HG03159 (cell line): ENCODE measurements around the gene PTPRN2.

Experiments used
- ATAC-seq: cut with Tn5 transposase; IDR thresholded peaks from one replicate; pipeline ENCODE4 v1.9.1; 2021; ENCODE audit warnings: mild to moderate bottlenecking, moderate library complexity; ENCODE audit not compliant: unreplicated experiment

PTPRN2 gene

DNA sequence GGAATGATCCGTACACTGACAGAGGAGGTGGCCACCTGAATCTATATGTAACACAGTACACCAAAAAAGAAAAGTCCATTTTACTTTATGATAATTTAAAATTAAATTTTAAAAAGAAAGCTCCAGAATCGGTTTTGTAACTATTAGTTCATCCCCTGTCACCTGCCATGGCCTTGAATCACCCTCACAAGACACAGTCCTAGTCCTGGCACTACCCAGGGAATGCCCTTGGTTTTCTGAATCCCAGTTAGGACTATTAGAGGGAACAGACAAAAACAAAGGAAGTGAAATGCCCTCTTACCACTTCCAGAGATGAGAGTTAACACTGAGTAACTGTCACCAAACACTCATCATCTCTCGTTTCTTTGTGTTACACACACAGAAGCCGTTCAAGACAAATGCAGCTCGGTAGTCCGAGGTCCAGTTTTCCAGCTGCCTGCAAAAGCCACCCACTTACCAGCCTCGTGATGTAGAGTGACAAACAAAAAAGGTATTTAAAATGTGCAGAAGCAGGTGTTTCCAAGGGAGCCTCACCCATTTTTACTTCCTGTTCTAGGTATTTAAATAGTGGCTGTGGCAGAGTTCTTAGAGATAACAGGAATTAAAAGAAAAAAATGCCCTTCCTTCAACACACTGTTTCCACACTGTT is 6.1 kb downstream of the PTPRN2 start:
- no peak for ATAC-seq

DNA sequence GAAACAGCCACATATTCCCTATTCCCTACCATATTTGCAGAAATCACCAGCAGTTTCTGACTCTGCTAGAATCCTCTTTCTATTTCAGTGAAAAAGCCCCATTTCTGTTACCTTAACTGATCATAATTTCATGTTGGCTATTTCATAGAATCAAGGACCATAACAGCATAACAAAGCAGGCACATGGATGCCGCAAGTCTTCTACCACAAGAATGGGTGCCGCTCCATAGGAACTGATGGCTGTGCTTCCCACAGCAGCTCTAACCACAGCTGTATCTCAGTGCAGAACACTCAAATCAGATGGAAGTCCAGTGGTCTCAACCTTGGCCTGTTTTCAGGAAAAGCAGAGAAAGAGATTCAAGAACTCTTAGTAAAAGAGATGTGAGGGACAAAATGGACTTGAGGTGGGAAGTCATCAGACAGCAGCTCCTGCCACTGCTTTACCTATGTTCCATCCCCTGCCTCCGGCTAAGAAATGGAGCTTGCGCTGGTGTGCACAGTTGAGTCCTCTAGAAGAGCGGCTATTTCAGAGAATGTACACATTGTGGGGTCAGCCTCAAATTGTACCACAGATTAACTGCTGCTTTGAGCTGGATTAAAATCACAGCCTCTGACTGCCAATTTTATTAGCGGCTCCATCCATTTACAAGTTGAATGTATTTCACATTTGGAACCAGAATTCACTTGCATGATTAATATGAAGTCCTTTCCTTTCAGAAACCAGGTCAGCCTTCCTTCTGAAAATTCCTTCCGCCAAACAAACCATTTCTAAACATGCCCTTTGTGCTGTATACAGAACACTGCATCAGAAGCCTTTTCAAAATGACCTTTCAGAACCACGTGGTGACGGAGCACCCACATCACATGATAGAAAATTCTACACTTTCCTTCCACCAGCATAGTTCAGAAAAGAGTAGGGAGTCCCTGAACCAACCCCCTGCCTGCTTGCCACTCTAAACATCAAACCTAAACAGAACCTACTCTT is 7.7 kb downstream of the PTPRN2 start:
- no peak for ATAC-seq

DNA sequence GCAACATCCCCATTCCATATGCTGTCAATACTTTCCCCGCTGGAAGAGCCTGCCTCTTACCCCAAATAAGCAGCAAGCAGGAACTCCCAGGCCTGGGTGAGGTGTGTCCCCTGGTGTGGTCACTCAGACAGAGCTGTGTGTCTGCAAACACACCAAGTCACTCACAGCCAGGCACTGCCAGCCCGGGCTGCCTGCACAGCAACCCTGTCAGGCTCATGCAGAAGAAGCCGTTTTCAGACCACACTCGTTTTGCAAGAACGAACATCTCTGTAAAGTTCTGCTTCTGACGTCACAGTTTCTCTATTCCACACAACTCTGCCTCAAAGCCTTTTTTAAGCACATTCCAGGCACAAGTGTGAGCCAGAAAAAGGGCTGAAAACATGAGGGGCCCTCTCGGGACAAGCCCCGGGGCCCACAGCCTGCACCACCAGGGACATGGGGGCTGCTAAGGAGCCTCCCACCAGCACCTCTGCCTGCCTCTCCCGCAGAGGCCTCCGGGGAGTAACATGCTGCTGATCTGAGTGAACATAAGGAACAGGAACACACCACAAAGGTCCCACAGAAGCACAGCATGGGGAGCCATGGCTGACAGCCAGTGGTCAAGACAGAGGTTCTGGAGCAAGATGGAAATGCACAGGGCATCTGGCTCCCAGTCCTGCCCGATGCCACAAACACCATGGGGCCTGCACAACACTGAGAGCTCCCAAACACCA is 11.4 kb downstream of the PTPRN2 start:
- no peak for ATAC-seq

DNA sequence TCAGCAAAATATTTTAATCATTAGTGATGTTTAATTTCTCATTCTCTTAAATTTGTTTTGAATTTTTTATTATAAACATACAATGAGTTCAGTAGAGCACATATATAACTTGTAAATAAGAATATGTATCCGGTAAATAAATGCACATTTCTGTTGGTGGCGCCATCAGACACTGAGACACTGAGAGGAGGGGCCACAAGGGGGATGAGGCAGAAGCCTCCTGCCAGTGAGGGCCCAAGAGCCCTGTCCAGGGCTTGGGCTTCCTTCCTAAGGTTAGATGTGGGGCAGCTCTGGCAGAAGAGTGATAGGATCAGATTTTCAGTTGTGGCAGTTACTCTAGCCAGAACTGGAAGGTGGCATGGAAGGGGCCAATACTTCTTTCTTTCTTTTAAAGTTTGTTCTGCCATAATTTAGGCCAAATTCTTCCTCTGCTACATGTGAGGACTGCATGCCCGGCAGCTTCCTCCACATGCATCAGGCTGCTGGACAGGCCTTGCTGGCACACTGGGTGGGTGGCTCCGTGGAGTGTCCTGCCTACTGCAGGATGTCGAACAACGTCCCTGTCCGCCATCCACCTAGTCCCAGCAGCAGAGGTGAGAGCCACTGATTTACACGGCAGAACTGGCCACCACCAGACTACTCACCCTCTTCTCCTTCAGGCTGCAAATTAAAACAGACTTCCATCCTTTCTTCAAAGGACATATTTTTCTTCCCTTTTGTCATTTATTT is 13.2 kb downstream of the PTPRN2 start:
- ATAC-seq: no peak

DNA sequence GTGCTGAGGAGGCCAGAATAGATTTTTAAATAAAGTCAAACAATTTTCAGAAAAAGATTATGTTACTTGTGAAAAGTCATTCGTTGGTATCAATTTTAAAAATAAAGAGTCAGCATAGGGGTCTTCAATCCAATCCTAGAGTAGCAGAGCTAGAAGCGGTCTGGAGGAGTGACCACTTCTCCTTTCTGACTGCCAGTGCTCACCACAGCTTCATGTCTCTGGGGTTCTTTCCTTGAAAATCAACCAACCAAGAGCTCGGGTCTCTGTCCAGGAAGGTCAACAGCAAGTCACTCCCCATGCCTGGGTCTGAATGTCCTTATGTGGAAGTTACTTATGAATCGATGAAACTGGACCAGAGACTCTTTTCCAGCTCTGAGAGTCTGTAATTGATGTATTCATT is 14.3 kb downstream of the PTPRN2 start:
- no peak for ATAC-seq

DNA sequence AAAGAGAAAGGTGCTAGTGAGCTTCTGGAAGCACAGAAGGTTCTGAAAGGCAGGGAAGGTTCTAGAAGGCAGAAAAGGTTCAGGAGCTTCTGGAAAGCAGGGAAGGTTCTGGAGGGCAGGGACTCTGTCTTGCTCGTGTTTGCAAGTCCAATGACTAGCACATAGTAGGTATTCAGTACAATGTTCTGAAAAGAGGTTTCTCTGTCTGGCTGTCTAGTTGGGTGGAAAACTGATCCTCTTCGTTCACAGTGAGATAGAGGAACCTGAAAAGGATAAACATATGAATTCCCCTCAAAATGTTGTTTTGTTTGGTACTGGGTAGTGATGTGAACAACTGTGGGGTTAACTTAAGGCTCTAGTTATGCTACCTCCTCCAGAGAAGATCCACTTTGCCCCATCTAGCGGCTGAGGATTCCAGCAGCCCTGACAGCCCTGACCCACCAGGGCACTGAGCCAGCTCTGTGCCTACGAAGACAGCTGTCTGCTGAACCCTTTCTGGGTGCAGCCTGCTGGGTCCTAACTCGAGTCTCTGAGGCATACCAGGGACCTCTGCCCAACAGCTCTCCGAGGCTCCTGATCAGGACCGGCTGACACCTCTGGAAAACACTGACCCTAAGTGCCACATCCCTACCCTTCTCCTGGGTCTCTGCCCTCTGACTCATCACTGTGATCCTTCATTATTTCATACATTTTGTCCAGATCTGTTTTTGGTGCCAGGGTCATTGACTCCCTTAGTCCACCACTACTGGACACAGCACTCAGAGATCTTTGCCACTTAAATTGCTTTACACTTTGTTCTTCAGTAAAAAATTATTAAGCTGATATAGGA is 15.4 kb downstream of the PTPRN2 start:
- no peak for ATAC-seq

DNA sequence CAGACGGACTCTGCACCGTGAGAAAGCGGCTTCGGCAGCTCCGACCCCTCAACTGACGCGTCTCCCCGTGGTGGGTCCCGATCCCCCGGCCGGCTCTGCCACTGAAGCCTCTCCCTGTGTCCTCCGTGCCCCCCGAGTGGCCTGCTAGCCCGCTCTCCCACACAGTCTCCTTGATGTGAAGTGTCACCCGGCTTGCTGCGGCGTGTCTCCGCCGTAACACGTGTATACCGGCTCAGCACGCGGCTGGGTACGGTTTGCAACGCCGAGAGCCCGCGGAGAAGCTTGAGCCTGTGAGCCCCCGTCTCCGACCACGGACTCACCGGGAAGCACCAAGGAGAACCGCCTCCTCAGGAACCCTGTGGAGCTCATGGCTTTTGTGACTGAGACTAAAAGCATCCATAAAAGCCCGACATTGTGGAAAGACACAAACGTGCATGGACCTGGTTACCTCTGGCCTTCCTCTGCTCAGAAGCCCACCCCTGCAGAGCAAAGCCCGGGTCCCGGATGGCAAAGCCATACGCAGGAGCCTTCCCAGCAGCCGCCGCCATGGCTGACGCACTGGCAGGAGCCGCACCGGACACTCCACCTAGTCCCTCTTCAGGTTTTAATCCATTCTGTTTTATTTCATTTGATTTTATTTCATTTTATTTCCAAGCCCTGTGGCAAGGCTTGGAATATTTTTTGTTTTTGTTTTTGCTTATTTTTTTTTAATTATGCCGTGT is 17.0 kb downstream of the PTPRN2 start:
- no peak for ATAC-seq

DNA sequence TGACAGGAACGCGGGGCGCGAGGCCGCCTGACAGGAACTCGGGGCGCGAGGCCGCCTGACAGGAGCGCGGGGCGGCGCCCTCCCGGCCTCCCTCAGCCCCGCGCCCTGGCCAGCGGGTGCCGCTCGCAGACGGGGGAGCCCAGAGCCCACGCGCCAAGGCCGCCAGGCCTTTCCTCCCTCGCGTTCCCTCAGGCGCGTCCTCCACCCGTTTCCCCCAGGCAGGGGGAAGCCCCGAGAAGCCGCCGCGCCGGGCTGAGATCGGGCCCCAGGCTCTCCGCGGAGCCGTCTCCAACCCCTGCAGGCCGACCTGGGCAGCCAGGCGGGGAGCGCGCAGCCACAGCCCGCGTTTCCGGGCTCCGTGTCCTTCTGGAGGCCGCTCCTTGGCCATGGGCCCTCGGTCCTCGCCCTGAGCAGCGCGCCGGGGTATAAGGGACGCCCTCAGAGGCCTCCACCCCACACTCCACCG is 17.7 kb downstream of the PTPRN2 start:
- no peak for ATAC-seq

DNA sequence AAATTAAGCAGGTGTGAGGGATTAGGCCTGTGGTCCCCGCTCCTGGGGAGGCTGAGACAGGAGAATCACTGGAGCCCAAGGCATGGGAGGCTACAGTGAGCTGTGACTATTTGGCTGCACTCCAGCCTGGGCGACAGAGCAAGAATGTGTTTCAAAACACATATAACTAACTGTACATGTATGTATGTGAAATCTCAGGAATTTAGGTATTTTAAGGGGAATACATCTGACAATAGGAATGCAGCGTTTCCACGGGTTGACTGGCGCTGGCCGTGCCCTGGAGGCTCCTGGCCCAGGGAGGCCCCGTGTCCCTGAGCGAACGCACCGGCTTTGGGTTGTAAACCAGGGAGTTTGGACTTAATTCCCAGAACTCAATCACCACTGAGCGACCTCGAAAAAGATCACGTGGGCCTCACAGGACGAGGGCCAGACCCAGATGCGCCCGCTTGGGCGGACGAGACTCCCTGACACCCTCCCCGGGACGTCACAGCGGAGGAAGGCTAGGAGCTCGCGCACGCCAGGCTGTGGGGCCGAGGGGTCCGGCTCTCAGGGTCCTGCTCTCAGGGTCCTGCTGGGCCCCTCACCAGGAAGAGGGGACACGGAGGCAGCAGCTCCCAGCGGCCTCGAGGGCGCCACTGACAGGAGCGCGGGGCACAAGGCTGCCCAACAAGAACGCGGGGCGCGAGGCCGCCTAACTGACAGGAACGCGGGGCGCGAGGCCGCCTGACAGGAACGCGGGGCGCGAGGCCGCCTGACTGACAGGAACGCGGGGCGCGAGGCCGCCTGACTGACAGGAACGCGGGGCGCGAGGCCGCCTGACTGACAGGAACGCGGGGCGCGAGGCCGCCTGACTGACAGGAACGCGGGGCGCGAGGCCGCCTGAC is 18.4 kb downstream of the PTPRN2 start:
- no peak for ATAC-seq

DNA sequence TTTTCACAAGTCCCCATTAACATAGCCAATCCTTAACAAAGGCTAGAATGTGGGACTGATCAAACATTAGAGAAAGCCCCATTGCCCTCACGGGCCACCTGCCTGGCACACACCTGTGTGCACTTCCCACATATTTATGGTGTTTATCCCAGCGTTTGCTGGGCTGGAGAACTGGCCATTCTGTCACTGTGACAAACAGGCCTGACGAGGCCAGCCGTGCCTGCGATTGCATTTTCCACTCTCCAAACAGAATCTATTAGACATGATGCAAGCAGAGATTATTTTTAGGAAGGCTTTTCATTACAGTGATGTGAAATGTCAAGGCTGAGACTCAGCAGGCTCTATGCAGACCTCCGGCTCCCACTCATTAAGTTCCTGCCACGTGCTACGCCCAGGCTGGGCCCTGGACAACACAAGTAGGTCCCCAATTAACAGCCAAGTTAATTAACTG is 20.4 kb downstream of the PTPRN2 start:
- no peak for ATAC-seq

DNA sequence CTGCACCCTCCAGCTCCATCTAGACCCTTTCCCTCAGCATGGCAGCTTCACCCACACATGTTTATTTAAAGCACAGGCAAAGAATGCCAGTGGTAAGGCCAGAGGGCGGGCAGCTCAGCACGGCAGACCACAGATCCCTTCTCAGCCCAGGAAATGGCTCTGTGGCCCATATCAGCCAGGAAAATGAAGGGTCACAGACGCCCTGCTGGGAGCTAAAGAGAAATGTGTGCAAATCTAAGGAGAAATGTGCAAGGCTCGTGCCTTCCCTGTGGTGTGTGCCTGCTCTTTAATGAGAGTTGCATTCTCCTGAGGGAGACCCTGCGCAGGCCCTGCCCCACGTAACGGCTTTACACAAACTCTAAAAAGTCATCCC is 23.0 kb downstream of the PTPRN2 start:
- no peak for ATAC-seq

DNA sequence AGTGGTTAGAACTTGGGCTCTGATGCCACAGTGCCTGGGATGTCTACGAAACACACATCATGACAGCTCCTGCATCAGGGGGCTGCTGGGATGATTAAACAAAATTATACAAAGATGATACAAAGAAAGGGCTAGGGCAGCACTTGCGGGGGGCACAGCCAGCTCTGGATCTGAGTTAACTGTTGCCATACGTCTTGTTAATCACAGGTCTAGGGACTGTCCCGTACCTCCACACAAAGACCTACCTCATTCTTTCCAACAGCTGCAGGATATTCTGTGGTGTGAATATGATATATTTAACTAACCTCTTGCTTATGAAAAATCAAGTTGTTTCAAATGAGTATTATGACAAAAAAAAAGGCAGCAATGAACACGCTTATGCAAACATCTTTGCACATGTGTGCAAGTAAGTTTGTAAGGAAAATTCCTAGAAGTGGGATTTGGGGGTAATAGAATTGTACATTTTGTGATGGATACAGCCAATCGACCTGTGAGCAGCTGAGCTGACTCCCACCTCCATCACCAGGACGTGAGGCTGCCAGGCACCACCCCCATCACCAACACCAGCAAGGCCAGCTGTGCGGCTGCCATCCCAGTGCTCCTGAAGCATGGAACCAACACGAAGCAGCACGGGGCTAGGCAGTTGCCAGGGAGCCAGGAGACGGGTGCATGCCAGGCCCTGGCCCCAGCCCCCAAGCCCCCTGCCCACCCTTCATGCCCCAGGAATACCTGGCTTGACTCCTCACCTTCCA is 23.5 kb downstream of the PTPRN2 start:
- no peak for ATAC-seq

DNA sequence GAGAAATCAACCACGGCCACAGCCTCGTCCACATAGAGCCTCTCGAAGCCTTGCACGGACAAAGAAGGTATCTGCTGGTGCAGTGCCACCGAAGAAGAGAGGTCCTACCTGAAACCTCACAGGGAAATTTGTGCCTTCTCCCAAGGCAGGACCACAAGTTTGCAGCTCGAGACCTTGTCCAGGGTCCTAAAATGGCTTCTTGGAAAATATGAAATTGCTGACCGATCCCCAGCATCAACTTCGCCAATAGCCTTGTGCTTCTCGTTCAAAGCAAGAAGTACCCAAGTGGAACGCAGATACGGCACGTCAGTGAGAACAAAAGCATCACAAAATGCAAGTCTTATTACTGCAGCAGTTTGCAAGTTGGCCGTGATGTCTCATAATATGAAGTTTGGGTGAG is 24.6 kb downstream of the PTPRN2 start:
- ATAC-seq: no peak

DNA sequence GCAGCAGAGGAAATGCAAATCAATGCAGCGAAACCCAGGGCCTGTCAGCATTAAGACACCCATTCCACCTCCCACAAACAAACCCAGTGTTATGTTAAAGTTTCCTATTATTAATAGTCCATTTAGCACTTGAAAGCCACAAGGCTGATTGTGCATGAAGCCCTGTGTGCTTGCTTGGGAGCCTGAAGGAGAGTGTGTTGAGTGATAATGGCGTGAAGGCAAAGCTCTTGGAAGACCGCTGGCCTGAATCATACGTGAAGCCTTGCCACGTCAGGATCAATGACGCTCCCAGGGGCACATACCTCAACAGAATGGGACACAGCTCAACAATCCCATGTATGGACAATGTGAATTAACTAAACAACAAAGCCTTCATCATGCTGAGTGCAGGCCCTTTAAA is 25.1 kb downstream of the PTPRN2 start:
- no peak for ATAC-seq

DNA sequence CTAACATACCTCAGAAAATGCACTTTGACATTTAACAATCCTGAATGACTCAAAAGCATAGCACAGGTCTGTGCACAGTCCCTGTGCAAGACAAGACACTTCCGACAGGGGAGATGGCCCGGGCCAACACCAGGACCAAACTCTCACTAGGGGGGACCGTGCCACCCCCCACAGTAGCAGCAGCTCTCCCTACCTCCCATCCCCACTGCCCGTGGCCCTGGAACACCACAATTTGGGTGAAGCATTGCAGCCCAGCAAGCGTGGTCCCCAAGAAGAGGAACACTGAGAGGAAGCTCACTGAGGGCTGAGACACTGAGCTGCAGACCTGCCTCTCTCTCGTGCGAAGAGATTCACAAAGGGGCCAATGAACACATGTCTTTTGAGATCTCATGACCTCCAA is 26.0 kb downstream of the PTPRN2 start:
- no peak for ATAC-seq

DNA sequence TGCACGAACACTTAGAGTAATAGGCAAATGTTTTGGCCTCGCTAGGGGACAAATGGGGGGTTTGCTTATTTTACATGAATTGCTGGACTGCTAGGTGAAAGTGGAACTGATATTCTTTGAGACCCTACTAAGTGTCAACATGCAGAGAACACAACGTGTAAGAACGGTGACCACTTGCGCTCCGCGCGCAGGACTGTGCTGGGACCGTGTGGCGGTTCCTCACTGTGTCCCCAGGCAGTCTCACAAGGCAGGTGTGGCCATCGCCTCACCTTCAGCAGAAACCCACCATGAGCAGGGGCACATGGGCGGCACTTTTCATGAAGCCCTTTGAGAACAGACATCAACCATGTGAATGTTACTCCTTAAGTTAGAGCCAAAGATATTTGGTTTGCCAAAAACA is 27.2 kb downstream of the PTPRN2 start:
- ATAC-seq: no peak

DNA sequence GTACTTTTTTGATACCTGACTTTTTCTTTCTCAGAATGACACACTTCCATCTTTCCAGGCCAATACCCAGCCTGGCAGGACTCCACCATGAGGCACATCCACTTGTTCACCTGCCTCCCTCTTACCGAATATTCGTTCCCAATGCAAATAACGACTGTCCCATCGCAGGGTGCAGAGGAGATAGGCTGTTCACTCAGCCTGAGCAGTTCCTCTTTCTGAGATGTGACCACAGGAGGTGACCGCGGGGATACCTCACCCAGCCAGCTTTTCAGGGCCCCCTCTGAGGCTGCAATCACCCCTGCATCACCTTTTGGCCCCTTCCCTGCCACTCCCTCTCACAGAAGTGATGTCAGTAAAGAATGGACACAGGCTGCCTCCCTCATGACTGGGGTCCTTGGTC is 28.3 kb downstream of the PTPRN2 start:
- no peak for ATAC-seq

DNA sequence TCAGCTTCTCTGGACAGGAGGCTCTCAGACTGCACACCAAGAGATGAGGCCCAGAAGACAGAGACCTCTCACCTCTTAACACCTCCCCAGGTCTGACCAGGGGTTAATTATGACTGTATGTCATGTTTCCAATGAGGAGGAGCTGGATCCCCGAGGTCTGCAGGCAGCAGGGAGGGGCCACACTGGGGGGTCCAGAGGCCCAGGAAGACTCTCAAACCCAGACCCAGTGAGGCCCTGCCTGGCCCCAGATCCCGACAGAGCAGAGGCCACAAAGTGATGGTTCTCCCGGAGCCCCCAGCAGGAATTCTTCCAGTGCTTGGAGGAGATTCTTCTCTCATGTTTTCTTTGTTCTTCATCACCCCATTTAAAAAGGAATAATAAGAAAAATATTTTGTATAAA is 28.8 kb downstream of the PTPRN2 start:
- ATAC-seq: no peak
